CD14-positive monocyte (primary cell): ENCODE measurements around the gene GALR2. TPM values are rescaled to one million over a fixed set of nuclear protein-coding genes. Genes with fewer than 3 reads are reported as not detected.

Source experiments
- DNase-seq, 3 donors: peaks; one replicate each; pipeline ENCODE4 v3.0.0-alpha.2; 2011 to 2022
- H2AFZ ChIP-seq: 2 replicates; pipeline ENCODE4 v1.6.0; 2012; ENCODE audit warnings: mild to moderate bottlenecking, low read depth, low read length, inconsistent platforms; ENCODE audit not compliant: insufficient read depth, poor library complexity, severe bottlenecking
- H3K27ac ChIP-seq, 2 donors: 1 replicate in 1 of 2; 2 replicates in 1 of 2; pipeline ENCODE4 v1.5.1; 2012 to 2013; ENCODE audit warnings: low read length in 2 of 2, control low read depth in 1 of 2, inconsistent platforms in 1 of 2, low read depth in 1 of 2, mild to moderate bottlenecking in 1 of 2
- H3K27me3 ChIP-seq, 2 donors: one replicate each; pipeline versions ENCODE4 v1.6.0 to v1.6.1; 2011 to 2013; ENCODE audit warnings: low read length in 2 of 2; ENCODE audit not compliant: control insufficient read depth in 2 of 2, insufficient read depth in 2 of 2
- H3K36me3 ChIP-seq, 2 donors: replicated peaks in 1 of 2; 1 replicate in 1 of 2; 2 replicates in 1 of 2; pipeline versions ENCODE4 v1.5.1 to v1.6.1; 2012 to 2013; ENCODE audit warnings: low read length in 2 of 2, control low read depth in 1 of 2, inconsistent platforms in 1 of 2, mild to moderate bottlenecking in 1 of 2; ENCODE audit not compliant: insufficient read depth in 2 of 2, control insufficient read depth in 1 of 2
- H3K4me1 ChIP-seq, 2 donors: 1 replicate in 1 of 2; 2 replicates in 1 of 2; pipeline versions ENCODE4 v1.5.1 to v1.6.1; 2012 to 2013; ENCODE audit warnings: low read length in 2 of 2, control low read depth in 1 of 2, inconsistent platforms in 1 of 2, mild to moderate bottlenecking in 1 of 2, moderate library complexity in 1 of 2; ENCODE audit not compliant: insufficient read depth in 2 of 2, control insufficient read depth in 1 of 2
- H3K4me2 ChIP-seq: replicated peaks from 2 replicates; pipeline ENCODE3; 2012; ENCODE audit warnings: low read length, moderate library complexity, mild to moderate bottlenecking; ENCODE audit not compliant: poor library complexity, severe bottlenecking; ENCODE audit errors: extremely low read depth
- H3K4me3 ChIP-seq, 3 experiments: fragments of 200-600 bp in 1 of 3; sonication (generic) in 1 of 3; replicated peaks in 1 of 3; 1 replicate in 2 of 3; 2 replicates in 1 of 3; pipeline ENCODE4 v1.5.1; 2011 to 2013; ENCODE audit warnings: low read length in 3 of 3, mild to moderate bottlenecking in 3 of 3, control low read depth in 2 of 3, low read depth in 2 of 3, inconsistent platforms in 1 of 3, moderate library complexity in 1 of 3
- H3K79me2 ChIP-seq: 2 replicates; pipeline ENCODE4 v1.6.0; 2012; ENCODE audit warnings: mild to moderate bottlenecking, control low read depth, inconsistent platforms, low read length, moderate library complexity; ENCODE audit not compliant: insufficient read depth
- H3K9ac ChIP-seq: 2 replicates; pipeline ENCODE4 v1.6.0; 2017; ENCODE audit warnings: low read length, mild to moderate bottlenecking; ENCODE audit not compliant: insufficient read depth, poor library complexity, severe bottlenecking
- H3K9me3 ChIP-seq, 2 donors: replicated peaks in 1 of 2; 1 replicate in 1 of 2; 2 replicates in 1 of 2; pipeline versions ENCODE4 v1.5.1 to v1.6.1; 2012 to 2013; ENCODE audit warnings: low read length in 2 of 2, control low read depth in 1 of 2; ENCODE audit not compliant: control insufficient read depth in 1 of 2, insufficient read depth in 1 of 2
- H4K20me1 ChIP-seq: 2 replicates; pipeline ENCODE4 v1.6.0; 2012; ENCODE audit warnings: mild to moderate bottlenecking, low read length, control low read depth, moderate library complexity; ENCODE audit not compliant: insufficient read depth
- H3K27ac Mint-ChIP-seq, 7 donors: one replicate each; pipeline ENCODE4 v1.8.0; 2020; ENCODE audit warnings: mild to moderate bottlenecking in 7 of 7, mixed read lengths in 7 of 7, moderate library complexity in 6 of 7, inconsistent platforms in 2 of 7
- H3K27me3 Mint-ChIP-seq, 3 donors: one replicate each; pipeline ENCODE4 v1.8.0; 2021 to 2022; ENCODE audit warnings: low read depth in 3 of 3, mild to moderate bottlenecking in 3 of 3, mixed read lengths in 3 of 3, moderate library complexity in 3 of 3, inconsistent platforms in 1 of 3
- H3K36me3 Mint-ChIP-seq, 2 donors: one replicate each; pipeline ENCODE4 v1.8.0; 2020; ENCODE audit warnings: mixed read lengths in 2 of 2, inconsistent platforms in 1 of 2, mild to moderate bottlenecking in 1 of 2
- H3K4me1 Mint-ChIP-seq: one replicate; pipeline ENCODE4 v1.8.0; 2020; ENCODE audit warnings: mild to moderate bottlenecking, mixed read lengths
- H3K4me3 Mint-ChIP-seq, 2 donors: one replicate each; pipeline ENCODE4 v1.8.0; 2020; ENCODE audit warnings: mild to moderate bottlenecking in 2 of 2, mixed read lengths in 2 of 2, moderate library complexity in 1 of 2
- H3K9me3 Mint-ChIP-seq, 7 donors: one replicate each; pipeline ENCODE4 v1.8.0; 2020 to 2022; ENCODE audit warnings: mixed read lengths in 7 of 7, mild to moderate bottlenecking in 6 of 7, moderate library complexity in 6 of 7, inconsistent platforms in 2 of 7
- WGBS: methylation state at CpG from one replicate; pipeline ENCODE4 v1.1.5; 2013; ENCODE audit warnings: missing lambda C conversion rate; ENCODE audit not compliant: insufficient coverage; 5-methylcytosine and 5-hydroxymethylcytosine counted together
- intact Hi-C, 2 donors: fragments of 100-400 bp; cut with micrococcal nuclease; formaldehyde crosslinking; loops; one replicate each; pipeline versions ENCODE4 v1.15.0 to v1.15.1; 2023
- polyA plus RNA-seq, 3 donors: library from polyadenylated mRNA; depleted of rRNA in 1 of 3; unstranded in 2 of 3; stranded (reverse) in 1 of 3; fragments of 300-500 nt in 2 of 3; fragments of >200 nt in 1 of 3; fragmentation: Illumina TruSeq in 2 of 3; gene quantifications; 1 replicate in 2 of 3; 2 replicates in 1 of 3; pipeline ENCODE4 v1.2.3, GENCODE V29; 2012 to 2021
- TF ChIP-seq, protein P1 (sequence below): fragments of 200-600 bp; IDR thresholded peaks from one replicate; pipeline ENCODE4 v1.8.0; 2022; ENCODE audit warnings: antibody characterized with exemption, mild to moderate bottlenecking

Gene GALR2
- polyA plus RNA-seq, 3 donors: 0.22 to 4.8 (median 1.1) TPM

DNA sequence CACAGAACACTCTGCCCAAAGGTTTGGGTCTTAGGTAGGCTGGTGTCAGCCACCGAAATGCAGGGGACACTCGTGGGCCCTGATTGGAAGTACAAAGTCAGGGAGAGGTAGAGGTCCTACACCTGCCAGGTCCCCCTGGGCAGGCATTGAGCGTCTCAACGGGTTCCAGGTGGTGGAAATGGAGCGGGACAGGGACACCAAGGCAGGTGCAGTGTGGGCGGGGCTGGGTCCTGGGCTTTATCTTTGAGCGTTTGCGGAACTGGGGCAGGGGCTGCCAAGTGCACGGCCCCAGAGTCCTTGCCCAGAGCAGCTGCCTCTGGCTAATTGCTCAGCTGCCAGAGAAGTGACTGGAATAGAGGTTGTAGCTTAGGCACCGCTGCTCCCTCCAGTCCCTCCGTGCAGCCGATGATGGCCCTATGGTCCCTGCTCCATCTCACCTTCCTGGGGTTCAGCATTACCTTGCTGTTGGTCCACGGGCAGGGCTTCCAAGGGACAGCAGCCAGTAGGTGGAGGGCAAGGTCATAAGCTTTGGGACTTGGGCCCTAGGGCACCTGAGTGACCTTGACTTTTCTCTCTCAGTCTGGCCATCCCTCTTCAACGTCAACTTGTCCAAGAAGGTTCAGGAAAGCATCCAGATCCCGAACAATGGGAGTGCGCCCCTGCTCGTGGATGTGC, 4.4 kb downstream of the GALR2 start, which contains the start of gene ZACN:
Gene ZACN (plus strand): TSS at position 323 of the 675 bp plus-strand sequence. CDS start 83 bp downstream, at position 406.
- Histone ChIP-seq H3K9ac (no peak within 1 kb of the TSS), H3K4me1 (peaks cover 40 to 51% of the 10 kb centered on the region in 2 donors), H3K9me3 (peaks cover 0 to 25% of the 10 kb centered on the region in 2 donors), H3K36me3 (peaks cover 15 to 22% of the 10 kb centered on the region in 2 donors), H3K27ac (no peak within 1 kb of the TSS), H3K4me2 (no peak within 1 kb of the TSS), H4K20me1 (no peaks in the 10 kb centered on the region), H3K27me3 (peaks cover 32 to 68% of the 10 kb centered on the region in 2 donors), H3K4me3 (no peak within 1 kb of the TSS), H3K79me2 (no peaks in the 10 kb centered on the region), H2AFZ (no peak within 1 kb of the TSS)
- Mint-ChIP-seq H3K4me1 (peaks cover 40% of the 10 kb centered on the region), H3K4me3 (peak within 1 kb of the TSS in 1 of 2 donors; percentile 96), H3K36me3 (peaks cover 25 to 34% of the 10 kb centered on the region in 2 donors), H3K27me3 (peaks cover 65 to 72% (median 67%) of the 10 kb centered on the region in 3 donors), H3K9me3 (peaks cover 3 to 33% (median 16%) of the 10 kb centered on the region in 7 donors), H3K27ac (no peak within 1 kb of the TSS)
- 77% methylated on average over 14 of the region's 17 CpGs for WGBS
- TF ChIP-seq, protein P1, sequence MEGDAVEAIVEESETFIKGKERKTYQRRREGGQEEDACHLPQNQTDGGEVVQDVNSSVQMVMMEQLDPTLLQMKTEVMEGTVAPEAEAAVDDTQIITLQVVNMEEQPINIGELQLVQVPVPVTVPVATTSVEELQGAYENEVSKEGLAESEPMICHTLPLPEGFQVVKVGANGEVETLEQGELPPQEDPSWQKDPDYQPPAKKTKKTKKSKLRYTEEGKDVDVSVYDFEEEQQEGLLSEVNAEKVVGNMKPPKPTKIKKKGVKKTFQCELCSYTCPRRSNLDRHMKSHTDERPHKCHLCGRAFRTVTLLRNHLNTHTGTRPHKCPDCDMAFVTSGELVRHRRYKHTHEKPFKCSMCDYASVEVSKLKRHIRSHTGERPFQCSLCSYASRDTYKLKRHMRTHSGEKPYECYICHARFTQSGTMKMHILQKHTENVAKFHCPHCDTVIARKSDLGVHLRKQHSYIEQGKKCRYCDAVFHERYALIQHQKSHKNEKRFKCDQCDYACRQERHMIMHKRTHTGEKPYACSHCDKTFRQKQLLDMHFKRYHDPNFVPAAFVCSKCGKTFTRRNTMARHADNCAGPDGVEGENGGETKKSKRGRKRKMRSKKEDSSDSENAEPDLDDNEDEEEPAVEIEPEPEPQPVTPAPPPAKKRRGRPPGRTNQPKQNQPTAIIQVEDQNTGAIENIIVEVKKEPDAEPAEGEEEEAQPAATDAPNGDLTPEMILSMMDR: no peak
- no peak for DNase-seq
- intact Hi-C loops: no loop called here

DNA sequence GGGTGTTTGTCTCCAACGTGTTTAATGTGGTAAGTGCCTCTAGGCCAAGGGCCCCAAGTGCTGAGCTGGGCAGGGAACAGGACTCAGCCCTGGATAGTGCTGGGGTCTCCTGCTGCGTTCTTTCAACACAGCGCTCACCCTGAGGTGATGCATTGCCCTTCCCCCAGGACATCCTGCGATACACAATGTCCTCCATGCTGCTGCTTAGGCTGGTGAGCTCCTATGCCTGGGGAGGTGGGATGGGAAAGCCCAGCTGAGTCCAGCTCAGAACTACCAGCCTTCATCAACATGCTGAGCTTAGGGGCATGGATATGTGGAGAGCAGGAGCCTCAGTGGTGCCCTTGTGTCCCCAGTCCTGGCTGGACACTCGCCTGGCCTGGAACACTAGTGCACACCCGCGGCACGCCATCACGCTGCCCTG, 5.0 kb downstream of the GALR2 start:
- Mint-ChIP-seq H3K4me3 (peak overlapping the region in 1 of 2 donors; percentile 65), H3K27me3 (peaks cover 61 to 66% (median 63%) of the 10 kb centered on the region in 3 donors), H3K36me3 (peaks cover 31 to 40% of the 10 kb centered on the region in 2 donors), H3K9me3 (peaks cover 3 to 30% (median 16%) of the 10 kb centered on the region in 7 donors), H3K4me1 (peaks cover 38% of the 10 kb centered on the region), H3K27ac (no peak overlapping the region)
- H3K9me3 ChIP-seq: peaks cover 0 to 25% of the 10 kb centered on the region in 2 donors
- peaks cover 21 to 27% of the 10 kb centered on the region in 2 donors for H3K36me3 ChIP-seq
- H3K79me2 ChIP-seq: no peaks in the 10 kb centered on the region
- peaks cover 36 to 46% of the 10 kb centered on the region in 2 donors for H3K4me1 ChIP-seq
- H3K27ac ChIP-seq: no peak overlapping the region
- peaks cover 28 to 63% of the 10 kb centered on the region in 2 donors for H3K27me3 ChIP-seq
- H4K20me1 ChIP-seq: no peaks in the 10 kb centered on the region
- no peak for DNase-seq
- no peak overlapping the region for H3K4me3 ChIP-seq
- H3K4me2 ChIP-seq: no peak overlapping the region
- no peak overlapping the region for H2AFZ ChIP-seq
- intact Hi-C loops: no loop called here
- WGBS: 29% methylated on average over 6 of the region's 9 CpGs
- TF ChIP-seq, protein P1: no peak
- H3K9ac ChIP-seq: no peak overlapping the region
